ENCODE measurements around the gene GDI2. TPM values are rescaled to one million over a fixed set of nuclear protein-coding genes. Genes with fewer than 3 reads are reported as not detected.
"Not testable (repeated sequence)": the region's sequence is repeated elsewhere in the genome, so short reads cannot be mapped to it uniquely, and the experiment has no call there.

The GDI2 gene
- total RNA-seq, 1 experiment from 2014 or later: 287 TPM

DNA sequence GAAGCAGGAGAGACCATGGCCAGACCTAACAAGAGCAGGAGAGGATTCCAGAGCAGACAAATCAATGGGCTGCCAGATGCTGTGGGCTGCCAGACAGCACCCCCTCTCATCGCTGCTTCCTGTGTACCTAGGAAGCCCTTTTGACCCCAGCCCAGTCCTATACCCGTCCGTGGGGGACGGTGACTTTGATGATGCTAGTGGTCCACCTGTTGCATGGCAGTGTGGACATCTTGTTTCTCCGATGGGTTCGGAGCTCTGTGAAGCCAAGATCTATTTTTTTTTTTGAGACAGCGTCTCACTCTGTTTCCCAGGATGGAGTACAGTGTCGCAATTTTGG lies 18.2 kb upstream of the GDI2 start:
- in situ Hi-C loops (cut with HindIII; ENCODE audit: low pct_unique_long_range_greater_than_20kb, low sequenced_read_pairs): no loop called here
- no peak for DNase-seq (ENCODE audit: low read depth, low spot score)

DNA sequence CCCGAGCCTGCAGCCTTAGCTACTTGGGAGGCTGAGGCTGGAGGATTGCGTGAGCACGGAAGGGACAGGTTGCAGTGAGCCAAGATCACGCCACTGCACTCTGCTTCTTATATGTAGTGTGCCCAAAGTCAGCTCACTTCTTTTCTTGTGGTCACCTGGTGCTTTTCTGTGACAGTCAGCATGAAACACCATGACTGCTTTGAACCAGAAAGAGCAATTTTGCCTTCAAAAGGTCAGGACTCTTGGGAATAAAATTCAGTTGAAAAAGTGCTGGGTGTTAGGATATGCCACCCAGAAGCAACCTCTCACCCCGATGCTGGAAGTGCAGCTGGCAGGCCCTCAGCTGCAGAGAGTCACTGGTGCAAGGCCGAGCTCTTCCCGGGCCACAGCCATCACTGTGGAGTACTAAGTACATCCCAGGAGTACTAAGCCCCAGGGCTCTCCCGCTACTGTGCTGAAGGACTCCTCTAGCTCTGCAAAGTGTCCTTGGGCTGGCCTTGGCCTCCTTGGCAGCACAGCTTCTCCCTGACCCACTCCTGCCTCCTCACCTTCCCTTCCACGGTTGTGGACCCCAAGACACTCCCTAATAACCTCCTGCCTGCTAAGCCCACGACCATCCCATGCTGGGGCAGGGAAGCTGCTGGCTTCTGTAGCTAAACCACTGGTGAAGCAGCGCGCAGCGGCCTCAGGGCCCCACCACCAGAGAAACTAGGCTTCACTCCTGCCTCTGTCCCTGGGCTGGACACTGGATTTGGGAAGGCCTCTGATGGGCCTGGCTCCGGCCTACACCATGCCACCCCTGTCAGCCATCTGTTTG lies 17.6 kb upstream of the GDI2 start:
- DNase-seq (ENCODE audit: low read depth, low spot score): no peak
- in situ Hi-C loops (cut with HindIII; ENCODE audit: low pct_unique_long_range_greater_than_20kb, low sequenced_read_pairs): no loop called here

DNA sequence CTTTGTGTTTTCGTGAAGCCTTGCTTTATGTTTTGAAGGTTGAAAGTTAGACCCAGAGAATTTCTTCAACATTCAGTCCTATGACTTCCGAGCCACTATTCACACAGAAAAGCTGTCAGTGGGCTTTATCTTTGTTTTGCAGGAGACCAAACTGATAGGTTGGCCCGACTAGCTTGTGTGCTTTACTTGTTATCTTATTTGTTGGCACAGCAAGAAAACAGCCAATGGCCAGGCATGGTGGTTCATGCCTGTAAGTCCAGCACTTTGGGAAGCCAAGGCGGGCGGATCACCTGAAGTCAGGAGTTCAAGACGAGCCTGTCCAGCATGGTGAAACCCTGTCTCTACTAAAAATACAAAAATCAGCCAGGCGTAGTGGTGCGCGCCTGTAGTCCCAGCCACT lies 16.0 kb upstream of the GDI2 start:
- in situ Hi-C loops (cut with HindIII; ENCODE audit: low pct_unique_long_range_greater_than_20kb, low sequenced_read_pairs): no loop called here
- DNase-seq (ENCODE audit: low read depth, low spot score): no peak

GRCh38 chr10:5828725-5829124 lies 15.5 kb upstream of the GDI2 start:
- in situ Hi-C loops (cut with HindIII; ENCODE audit: low pct_unique_long_range_greater_than_20kb, low sequenced_read_pairs): no loop called here

GRCh38 chr10:5827841-5828240 lies 14.6 kb upstream of the GDI2 start:
- in situ Hi-C loops (cut with HindIII; ENCODE audit: low pct_unique_long_range_greater_than_20kb, low sequenced_read_pairs): no loop called here

More at GRCh38 chr10:5828725-5829124, 15.5 kb upstream of the GDI2 start:
- no peak for DNase-seq (ENCODE audit: low read depth, low spot score)

DNA sequence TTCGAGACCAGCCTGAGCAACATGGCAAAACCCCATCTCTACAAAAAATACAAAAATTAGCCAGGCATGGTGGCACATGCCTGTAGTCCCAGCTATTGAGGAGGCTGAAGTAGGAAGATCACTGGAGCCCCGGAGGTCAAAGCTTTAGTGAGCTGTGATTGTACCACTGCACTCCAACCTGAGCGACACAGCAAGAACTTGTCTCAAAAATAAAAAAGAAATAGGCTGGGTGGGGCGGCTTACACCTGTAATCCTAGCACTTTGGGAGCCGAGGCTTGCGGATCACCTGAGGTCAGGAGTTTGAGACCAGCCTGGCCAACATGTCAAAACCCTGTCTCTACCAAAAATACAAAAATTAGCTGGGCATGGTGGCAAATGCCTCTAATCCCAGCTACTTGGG lies 13.3 kb upstream of the GDI2 start:
- DNase-seq (ENCODE audit: low read depth, low spot score); in situ Hi-C loops (cut with HindIII; ENCODE audit: low pct_unique_long_range_greater_than_20kb, low sequenced_read_pairs): not testable (repeated sequence)

More at GRCh38 chr10:5827841-5828240, 14.6 kb upstream of the GDI2 start:
- DNase-seq (ENCODE audit: low read depth, low spot score): no peak

DNA sequence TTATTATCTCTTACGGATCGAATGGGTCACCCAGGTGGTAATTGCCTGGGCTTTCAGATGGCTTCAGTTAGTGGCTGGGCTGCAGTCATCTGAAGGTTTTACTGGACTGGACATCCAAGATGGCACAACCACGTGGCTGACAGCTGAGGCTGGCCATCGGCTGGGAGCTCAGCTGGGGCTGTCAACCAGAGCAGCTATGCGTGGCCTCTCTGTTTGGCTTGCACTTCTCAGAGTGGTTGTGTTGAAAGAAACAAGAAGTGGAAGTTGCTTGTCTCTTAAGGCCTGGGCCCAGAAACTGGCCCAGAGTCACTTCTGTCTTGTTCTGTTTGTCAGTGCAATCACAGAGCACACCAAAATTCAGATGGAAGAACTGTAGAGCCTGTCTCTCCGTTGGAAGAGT lies 5.7 kb upstream of the GDI2 start:
- in situ Hi-C loops (cut with HindIII; ENCODE audit: low pct_unique_long_range_greater_than_20kb, low sequenced_read_pairs): no loop called here

GRCh38 chr10:5818048-5818331 lies 4.8 kb upstream of the GDI2 start:
- no peak for DNase-seq (ENCODE audit: low read depth, low spot score)
- in situ Hi-C loops (cut with HindIII; ENCODE audit: low pct_unique_long_range_greater_than_20kb, low sequenced_read_pairs): no loop called here

More for the DNA sequence above, 5.7 kb upstream of the GDI2 start:
- no peak for DNase-seq (ENCODE audit: low read depth, low spot score)

- in situ Hi-C loops (cut with HindIII; ENCODE audit: low pct_unique_long_range_greater_than_20kb, low sequenced_read_pairs): no loop called here
- no peak for DNase-seq (ENCODE audit: low read depth, low spot score)
Observed at GRCh38 chr10:5817322-5818047, 4.3 kb upstream of the GDI2 start.

- DNase-seq (ENCODE audit: low read depth, low spot score): no peak
- in situ Hi-C loops (cut with HindIII; ENCODE audit: low pct_unique_long_range_greater_than_20kb, low sequenced_read_pairs): no loop called here
Observed at GRCh38 chr10:5816170-5816569, 2.9 kb upstream of the GDI2 start.

DNA sequence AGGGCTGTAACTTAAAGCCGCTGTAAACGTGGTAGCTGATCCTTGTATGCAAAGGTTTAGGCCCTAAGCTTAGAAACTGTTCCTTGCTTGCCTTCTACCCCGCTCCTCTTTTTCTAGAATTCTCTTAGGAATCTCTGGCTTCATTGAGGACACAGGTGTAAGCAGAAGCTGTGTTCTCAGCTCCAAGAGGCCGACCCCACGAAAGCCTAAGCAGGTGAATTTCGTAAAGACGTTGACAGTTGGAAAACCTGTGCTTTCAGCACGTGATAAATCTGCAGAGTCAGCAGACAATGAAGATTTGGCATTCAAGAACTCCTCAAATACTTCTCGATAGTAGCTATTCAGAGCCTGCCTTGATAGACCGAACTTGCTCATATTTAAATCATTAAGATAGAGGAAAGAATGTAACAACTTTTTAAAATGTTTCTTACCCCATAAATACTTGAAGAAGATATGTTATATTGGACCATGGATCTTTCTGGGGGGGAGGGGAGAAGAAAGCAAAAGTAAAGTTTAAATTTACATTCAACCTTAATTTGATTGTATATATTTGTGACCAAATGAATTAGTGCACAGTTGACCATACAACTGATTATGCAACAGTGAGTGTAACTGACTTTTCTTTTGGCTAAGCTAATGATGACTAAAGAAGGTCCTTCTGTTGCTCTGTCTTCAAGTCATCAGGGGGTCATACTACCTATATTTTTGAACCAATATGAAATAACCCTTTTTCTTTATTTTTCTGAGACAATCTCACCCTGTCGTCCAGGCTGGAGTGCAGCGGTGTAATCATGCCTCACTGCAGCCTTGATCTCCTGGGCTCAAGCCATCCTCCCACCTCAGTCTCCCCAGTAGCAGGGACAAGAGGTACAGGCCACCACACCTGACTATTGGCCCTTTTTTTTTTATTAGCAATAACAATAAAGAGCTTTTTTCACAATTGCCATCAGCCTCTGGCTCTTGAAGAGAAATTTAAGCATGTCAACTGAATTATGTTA lies 1.2 kb upstream of the GDI2 start:
- in situ Hi-C loops (cut with HindIII; ENCODE audit: low pct_unique_long_range_greater_than_20kb, low sequenced_read_pairs): no loop called here
- DNase-seq (ENCODE audit: low read depth, low spot score): no peak

- DNase-seq (ENCODE audit: low read depth, low spot score): no peak
Observed at GRCh38 chr10:5813091-5813340, 218 bp downstream of the GDI2 start.

DNA sequence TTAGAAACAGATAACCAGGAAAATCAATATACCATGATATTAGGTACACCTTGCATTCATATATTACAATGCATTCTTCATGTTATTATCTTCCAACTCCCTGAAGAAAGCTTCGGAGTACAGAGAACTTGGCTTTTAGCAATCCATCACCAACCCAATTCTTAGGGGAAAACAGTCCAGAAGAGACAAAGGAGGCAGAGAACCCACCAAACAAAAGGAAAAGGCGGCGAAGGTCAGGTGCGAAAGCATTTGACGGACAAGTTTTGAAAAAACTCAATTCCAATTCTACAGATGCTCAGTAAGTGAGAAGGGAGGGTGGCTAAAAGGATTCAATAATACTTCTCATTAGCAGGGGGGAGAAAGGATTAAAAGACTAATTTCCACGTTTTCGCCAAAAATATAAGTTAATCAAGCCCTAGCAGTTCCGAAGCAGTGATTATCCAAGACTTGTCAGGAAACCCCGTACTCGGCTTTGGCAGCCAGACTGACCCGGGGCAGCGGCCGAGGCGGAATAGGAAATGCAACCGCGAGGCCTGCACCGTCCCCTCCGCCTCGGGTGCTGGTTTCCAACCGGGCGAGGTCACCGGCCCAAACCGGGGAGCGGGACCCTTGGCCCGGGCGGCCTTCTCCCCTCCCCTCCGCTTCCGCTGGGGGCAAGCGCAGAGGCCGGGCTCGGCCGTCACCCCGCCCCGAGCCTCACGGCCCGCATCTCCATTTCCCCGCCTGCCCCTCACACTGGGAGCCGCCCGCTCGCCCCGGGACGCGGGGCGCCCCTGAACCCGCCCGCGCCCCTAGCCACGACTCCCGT lies 747 bp downstream of the GDI2 start:
- in situ Hi-C loops (cut with HindIII; ENCODE audit: low pct_unique_long_range_greater_than_20kb, low sequenced_read_pairs): no loop called here
- peak; percentile 22 for DNase-seq (ENCODE audit: low read depth, low spot score)

More at GRCh38 chr10:5813091-5813340, 218 bp downstream of the GDI2 start:
- in situ Hi-C loops (cut with HindIII; ENCODE audit: low pct_unique_long_range_greater_than_20kb, low sequenced_read_pairs): no loop called here

- peak; percentile 26 for DNase-seq (ENCODE audit: low read depth, low spot score)
- in situ Hi-C loops (cut with HindIII; ENCODE audit: low pct_unique_long_range_greater_than_20kb, low sequenced_read_pairs): no loop called here
Observed at GRCh38 chr10:5811387-5811821, 1.8 kb downstream of the GDI2 start.

GRCh38 chr10:5810225-5810624 lies 3.0 kb downstream of the GDI2 start:
- DNase-seq (ENCODE audit: low read depth, low spot score): no peak
- in situ Hi-C loops (cut with HindIII; ENCODE audit: low pct_unique_long_range_greater_than_20kb, low sequenced_read_pairs): no loop called here

DNA sequence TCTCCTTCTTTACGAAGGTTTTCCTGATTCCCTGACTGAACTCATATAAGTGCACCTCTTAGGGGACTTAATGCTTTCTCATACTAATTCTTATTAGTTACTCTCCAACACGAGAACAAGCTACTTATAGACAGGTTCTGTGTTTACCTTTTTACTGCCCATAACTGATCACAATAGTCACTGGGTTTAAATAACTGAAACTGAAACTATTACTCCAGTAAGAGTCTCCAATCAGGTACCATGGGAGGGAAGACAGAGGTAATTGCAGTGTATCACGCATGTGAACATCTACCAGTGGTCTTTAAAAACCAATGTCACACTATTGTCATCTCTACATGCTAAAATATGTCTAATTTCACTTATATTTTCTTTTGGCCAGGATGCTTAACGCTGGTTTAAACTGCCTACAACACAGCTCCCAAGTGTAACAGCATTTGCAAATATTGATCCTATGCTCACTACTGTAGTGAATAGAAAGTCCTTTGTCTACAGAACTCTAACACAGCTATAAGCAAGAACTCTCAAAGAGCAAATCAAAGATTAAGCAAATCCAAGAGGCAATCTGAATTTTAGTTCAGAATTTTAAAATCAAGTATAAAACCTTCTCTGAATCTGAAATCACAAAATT lies 3.6 kb downstream of the GDI2 start:
- in situ Hi-C loops (cut with HindIII; ENCODE audit: low pct_unique_long_range_greater_than_20kb, low sequenced_read_pairs): no loop called here
- DNase-seq (ENCODE audit: low read depth, low spot score): no peak

- DNase-seq (ENCODE audit: low read depth, low spot score); in situ Hi-C loops (cut with HindIII; ENCODE audit: low pct_unique_long_range_greater_than_20kb, low sequenced_read_pairs): not testable (repeated sequence)
Observed at GRCh38 chr10:5808783-5809392, 4.3 kb downstream of the GDI2 start.
